ENCODE data around the gene HAND1. TPM values are rescaled to one million over a fixed set of nuclear protein-coding genes. Genes with fewer than 3 reads are reported as not detected.

HAND1 gene
- total RNA-seq, 6 experiments from 2014 or later, result not detected

- no peak for TF ChIP-seq CTCF (IDR thresholded peaks at IDR 0.05)
- H3K27me3 Mint-ChIP-seq (ENCODE audit: insufficient read depth), result no peaks in the 10 kb centered on the region
- H3K4me3 Mint-ChIP-seq, result no peak overlapping the region
- no peak overlapping the region for H3K27ac Mint-ChIP-seq
- H3K4me1 Mint-ChIP-seq (ENCODE audit: low read depth), result no peaks in the 10 kb centered on the region
- H3K9me3 Mint-ChIP-seq, result no peaks in the 10 kb centered on the region
- 0 out of 2 replicates have a peak, but pooled peaks cover 4% of the 10 kb centered on the region for H3K36me3 Mint-ChIP-seq (ENCODE audit: low read depth)
- DNase-seq, result no peak
These were observed 49.8 kb downstream of the HAND1 start for GRCh38 chr5:154428208-154428607.

Other genes starting within 250 kb of the HAND1 start
- 10 to 100 TPM; 23.3 to 31.5 (median 28.1) TPM for gene SAP30L, start 32.2 kb downstream of the HAND1 start, total RNA-seq (2021; fragmentation: NEBNext Ultra II Directional; extraction: Animal tissue kit (Norgen Biotek cat#: 25700))

All from HFFc6 (cell line).